ENCODE measurements around the gene TNNT2.

DNA sequence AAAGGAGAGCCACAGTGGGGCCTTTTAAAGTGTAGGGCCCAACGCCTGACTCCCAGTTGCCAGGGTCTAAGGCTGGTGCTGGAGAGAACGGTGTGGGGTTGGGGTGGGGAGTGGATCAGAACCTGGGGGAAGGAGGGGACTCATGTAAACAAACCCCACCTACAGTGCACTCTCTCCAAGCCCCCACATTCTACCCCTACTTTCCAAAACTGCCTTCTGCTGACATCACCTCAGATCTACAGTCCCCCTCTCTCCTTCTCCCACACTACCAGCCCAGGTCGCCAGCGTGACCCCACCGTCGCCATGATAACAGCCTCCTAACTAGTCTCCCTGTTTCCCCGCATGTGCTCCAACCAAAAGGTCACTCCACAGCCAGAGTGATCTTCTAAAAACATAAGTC lies 26.6 kb downstream of the TNNT2 start:
- TF ChIP-seq, protein P1, sequence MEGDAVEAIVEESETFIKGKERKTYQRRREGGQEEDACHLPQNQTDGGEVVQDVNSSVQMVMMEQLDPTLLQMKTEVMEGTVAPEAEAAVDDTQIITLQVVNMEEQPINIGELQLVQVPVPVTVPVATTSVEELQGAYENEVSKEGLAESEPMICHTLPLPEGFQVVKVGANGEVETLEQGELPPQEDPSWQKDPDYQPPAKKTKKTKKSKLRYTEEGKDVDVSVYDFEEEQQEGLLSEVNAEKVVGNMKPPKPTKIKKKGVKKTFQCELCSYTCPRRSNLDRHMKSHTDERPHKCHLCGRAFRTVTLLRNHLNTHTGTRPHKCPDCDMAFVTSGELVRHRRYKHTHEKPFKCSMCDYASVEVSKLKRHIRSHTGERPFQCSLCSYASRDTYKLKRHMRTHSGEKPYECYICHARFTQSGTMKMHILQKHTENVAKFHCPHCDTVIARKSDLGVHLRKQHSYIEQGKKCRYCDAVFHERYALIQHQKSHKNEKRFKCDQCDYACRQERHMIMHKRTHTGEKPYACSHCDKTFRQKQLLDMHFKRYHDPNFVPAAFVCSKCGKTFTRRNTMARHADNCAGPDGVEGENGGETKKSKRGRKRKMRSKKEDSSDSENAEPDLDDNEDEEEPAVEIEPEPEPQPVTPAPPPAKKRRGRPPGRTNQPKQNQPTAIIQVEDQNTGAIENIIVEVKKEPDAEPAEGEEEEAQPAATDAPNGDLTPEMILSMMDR (IDR thresholded peaks at IDR 0.05): no peak
- TF ChIP-seq POLR2A (IDR thresholded peaks at IDR 0.05): no peak
